ENCODE data around the gene ZMYM2. TPM values are rescaled to one million over a fixed set of nuclear protein-coding genes. Genes with fewer than 3 reads are reported as not detected.
"Not testable (repeated sequence)": the region's sequence is repeated elsewhere in the genome, so short reads cannot be mapped to it uniquely, and the experiment has no call there.

The ZMYM2 gene
- total RNA-seq, 1 donor from 2014 or later = 75.2 TPM

DNA sequence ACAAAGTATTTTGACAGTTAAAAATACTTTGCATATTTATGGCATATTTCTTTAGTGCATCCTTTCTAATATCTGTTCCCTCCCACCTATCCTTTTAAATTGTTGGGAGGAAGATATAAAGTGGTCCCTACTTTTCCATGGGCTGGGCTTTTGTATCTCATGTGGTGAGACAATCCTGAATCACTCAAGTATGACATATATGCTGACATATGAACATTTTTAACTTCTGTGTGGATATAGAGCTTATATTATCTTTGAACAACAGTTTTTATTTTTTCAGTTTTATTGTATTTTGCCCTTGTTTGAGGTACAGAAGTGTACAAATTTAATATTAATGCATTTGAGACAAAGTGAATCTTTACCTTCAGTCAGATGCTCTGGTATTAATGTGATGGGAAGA lies 3.4 kb downstream of the ZMYM2 start:
- CTCF ChIA-PET = no interaction called here
- H3K4me3 Mint-ChIP-seq = no peak overlapping the region
- ATAC-seq (ENCODE audit: low read depth) = no peak

DNA sequence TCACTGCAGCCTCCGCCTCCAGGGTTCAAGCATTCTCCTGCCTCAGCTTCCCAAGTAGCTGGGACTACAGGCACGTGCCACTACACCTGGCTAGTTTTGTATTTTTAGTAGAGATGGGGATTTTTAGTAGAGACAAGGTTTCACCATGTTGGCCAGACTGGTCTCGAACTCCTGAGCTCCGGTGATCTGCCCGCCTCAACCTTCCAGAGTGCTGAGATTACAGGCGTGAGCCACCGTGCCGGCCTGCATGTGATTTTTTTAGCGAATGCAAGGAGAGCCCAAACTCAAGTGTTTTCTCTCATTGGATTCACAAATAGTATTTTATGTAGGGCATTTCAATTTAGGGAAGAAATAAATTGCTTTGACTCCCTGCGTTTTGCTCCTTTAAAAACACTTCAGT lies 4.4 kb downstream of the ZMYM2 start:
- H3K27me3 Mint-ChIP-seq = no peaks in the 10 kb centered on the region
- CTCF ChIA-PET = interaction anchor here (0.7 kb wide), 1 partner anchor 279 kb away, joined by 3 read pairs; no protein-coding TSS in a partner anchor
- no peak for DNase-seq
- no peak for ATAC-seq (ENCODE audit: low read depth)
- H3K27ac Mint-ChIP-seq = no peak overlapping the region
- intact Hi-C loops (cut with micrococcal nuclease) = loop anchor here (5.0 kb wide), 1 partner anchor 59 kb away; no protein-coding TSS in a partner anchor
- TF ChIP-seq CTCF (IDR thresholded peaks at IDR 0.05) = no peak
- no peaks in the 10 kb centered on the region for H3K9me3 Mint-ChIP-seq
- peaks cover 46% of the 10 kb centered on the region for H3K4me1 Mint-ChIP-seq
- H3K36me3 Mint-ChIP-seq (ENCODE audit: low read depth) = peaks cover 51% of the 10 kb centered on the region
- POLR2A ChIA-PET = no interaction called here
- H3K4me3 Mint-ChIP-seq = no peak overlapping the region

More for the DNA sequence above, 3.4 kb downstream of the ZMYM2 start:
- no peak for TF ChIP-seq CTCF (IDR thresholded peaks at IDR 0.05)
- intact Hi-C loops (cut with micrococcal nuclease) = loop anchor here (5.0 kb wide), 1 partner anchor 60 kb away; no protein-coding TSS in a partner anchor
- Mint-ChIP-seq H3K36me3 (ENCODE audit: low read depth) (peaks cover 44% of the 10 kb centered on the region), H3K4me1 (peaks cover 38% of the 10 kb centered on the region), H3K27me3 (no peaks in the 10 kb centered on the region), H3K9me3 (no peaks in the 10 kb centered on the region), H3K27ac (no peak overlapping the region)
- no peak for DNase-seq
- POLR2A ChIA-PET = no interaction called here

DNA sequence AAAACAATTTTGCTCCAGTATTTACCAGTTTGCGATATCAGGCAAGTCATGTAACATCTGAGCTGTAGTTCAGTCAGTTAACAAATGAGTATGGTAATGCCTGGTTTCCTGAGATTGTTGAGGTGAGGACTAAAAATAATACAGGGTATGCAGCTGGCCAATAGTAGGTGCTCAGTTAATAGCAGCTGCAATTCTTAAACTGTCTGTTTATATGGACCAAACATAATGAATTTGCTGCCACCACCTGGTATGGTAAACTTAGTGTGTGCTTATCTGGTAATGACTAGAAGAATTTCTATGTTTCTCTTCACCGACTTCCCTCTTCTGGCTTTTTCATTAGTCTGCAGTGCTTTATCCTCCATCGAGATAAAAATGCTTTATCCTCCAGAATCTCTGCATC lies 9.1 kb downstream of the ZMYM2 start:
- Mint-ChIP-seq H3K4me3 (no peak overlapping the region), H3K27me3 (no peaks in the 10 kb centered on the region), H3K36me3 (ENCODE audit: low read depth) (peaks cover 37% of the 10 kb centered on the region), H3K27ac (no peak overlapping the region), H3K4me1 (peaks cover 26% of the 10 kb centered on the region), H3K9me3 (no peaks in the 10 kb centered on the region)
- ChIA-PET POLR2A (interaction anchor here (0.5 to 1.2 kb wide), 2 partner anchors 104 to 209 kb away, joined by 3 to 4 read pairs; partner anchors contain the start of gene ZMYM5), CTCF (no interaction called here)
- ATAC-seq (ENCODE audit: low read depth) (no peak), DNase-seq (no peak)
- intact Hi-C loops (cut with micrococcal nuclease) = no loop called here
- no peak for TF ChIP-seq CTCF (IDR thresholded peaks at IDR 0.05)

- intact Hi-C loops (cut with micrococcal nuclease); H3K27me3 Mint-ChIP-seq; H3K4me3 Mint-ChIP-seq; H3K27ac Mint-ChIP-seq; DNase-seq; H3K9me3 Mint-ChIP-seq; ATAC-seq (ENCODE audit: low read depth); POLR2A ChIA-PET; CTCF ChIA-PET: not testable (repeated sequence)
- Mint-ChIP-seq H3K4me1 (peaks cover 10% of the 10 kb centered on the region), H3K36me3 (ENCODE audit: low read depth) (peaks cover 52% of the 10 kb centered on the region)
Measured at GRCh38 chr13:19974498-19975009, 16.0 kb downstream of the ZMYM2 start.

- no peak for TF ChIP-seq CTCF (IDR thresholded peaks at IDR 0.05)
- DNase-seq (no peak), ATAC-seq (ENCODE audit: low read depth) (no peak)
- Mint-ChIP-seq H3K4me3 (no peak overlapping the region), H3K36me3 (ENCODE audit: low read depth) (peaks cover 57% of the 10 kb centered on the region), H3K9me3 (peaks cover 6% of the 10 kb centered on the region), H3K27ac (no peak overlapping the region), H3K4me1 (peaks cover 12% of the 10 kb centered on the region), H3K27me3 (no peaks in the 10 kb centered on the region)
- intact Hi-C loops (cut with micrococcal nuclease) = no loop called here
- ChIA-PET POLR2A (interaction anchor here (0.7 kb wide), 1 partner anchor 15 kb away, joined by 4 read pairs; no protein-coding TSS in a partner anchor), CTCF (no interaction called here)
Measured at GRCh38 chr13:19978831-19979437, 20.4 kb downstream of the ZMYM2 start.
